GM21381 (cell line): ENCODE results near the gene CAPSL.
A peak's percentile ranks its signal among the peaks of the same experiment; 100 is the strongest.
"Not testable (repeated sequence)": the region's sequence is repeated elsewhere in the genome, so short reads cannot be mapped to it uniquely, and the experiment has no call there.

ENCODE experiments used
- ATAC-seq: cut with Tn5 transposase; IDR thresholded peaks from one replicate; pipeline ENCODE4 v1.9.1; 2021; ENCODE audit warnings: mild to moderate bottlenecking, moderate library complexity; ENCODE audit not compliant: unreplicated experiment

CAPSL gene

GRCh38 chr5:35938568-35939227 lies at the start of gene CAPSL:
TSS of gene CAPSL (minus strand) at chr5:35938622. CDS start at chr5:35921120, 17,502 bp downstream.
- no peak for ATAC-seq

GRCh38 chr5:35987776-35988175 lies 49.4 kb upstream of the CAPSL start:
- ATAC-seq, result no peak

- ATAC-seq, result no peak
Observed at GRCh38 chr5:35979715-35980114, 41.3 kb upstream of the CAPSL start.

DNA sequence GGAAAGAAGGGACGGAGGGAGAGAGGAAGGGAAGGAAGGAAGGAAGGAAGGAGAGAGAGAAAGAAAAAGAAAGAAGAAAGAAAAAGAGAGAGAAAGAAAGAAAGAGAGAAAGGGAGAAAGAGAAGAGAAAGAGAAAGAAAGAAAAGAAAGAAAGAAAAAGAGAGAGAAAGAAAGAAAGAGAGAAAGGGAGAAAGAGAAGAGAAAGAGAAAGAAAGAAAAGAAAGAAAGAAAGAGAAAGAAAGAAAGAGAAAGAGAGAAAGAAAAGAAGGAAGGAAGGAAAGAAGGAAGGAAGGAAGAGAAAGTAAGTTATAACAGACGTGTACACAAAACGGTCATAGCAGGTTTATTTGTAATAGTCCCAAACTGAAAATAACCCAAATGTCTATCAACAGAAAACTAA lies 38.4 kb upstream of the CAPSL start:
- ATAC-seq, result not testable (repeated sequence)

- ATAC-seq, result no peak
Observed at GRCh38 chr5:35974570-35974969, 36.1 kb upstream of the CAPSL start.

GRCh38 chr5:35971878-35972210 lies 33.4 kb upstream of the CAPSL start:
- no peak for ATAC-seq

DNA sequence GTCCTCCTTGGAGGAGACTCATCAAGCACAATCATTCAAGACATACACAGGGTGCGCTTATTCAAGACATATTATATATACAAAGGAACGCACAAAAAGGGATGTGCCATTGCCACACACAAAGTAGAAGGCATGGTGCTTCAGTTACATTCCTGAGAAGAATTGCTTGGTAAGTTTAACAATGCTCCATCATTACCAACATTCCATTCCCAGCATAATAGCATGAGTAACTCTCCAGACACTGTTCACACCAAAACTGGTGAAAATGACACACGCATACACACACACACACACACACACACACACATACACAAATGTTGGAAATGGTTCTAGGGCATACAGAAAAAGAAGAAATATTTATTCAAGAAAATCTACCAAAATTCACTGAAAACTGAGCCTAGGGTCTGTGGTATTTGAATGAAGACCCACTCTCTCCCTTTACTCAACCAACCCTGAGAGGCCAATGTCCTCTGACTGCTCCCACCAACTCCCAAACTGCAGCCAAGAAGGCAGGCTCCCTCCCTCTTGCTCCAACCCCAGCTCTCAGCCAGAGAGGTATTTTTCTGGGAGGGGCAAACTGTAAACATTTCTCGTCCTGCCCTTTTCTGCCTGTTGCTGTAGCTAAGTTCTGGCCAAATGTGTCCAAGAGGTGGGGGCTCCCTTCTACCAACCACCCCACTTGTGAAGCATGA lies 32.9 kb upstream of the CAPSL start:
- ATAC-seq, result no peak

DNA sequence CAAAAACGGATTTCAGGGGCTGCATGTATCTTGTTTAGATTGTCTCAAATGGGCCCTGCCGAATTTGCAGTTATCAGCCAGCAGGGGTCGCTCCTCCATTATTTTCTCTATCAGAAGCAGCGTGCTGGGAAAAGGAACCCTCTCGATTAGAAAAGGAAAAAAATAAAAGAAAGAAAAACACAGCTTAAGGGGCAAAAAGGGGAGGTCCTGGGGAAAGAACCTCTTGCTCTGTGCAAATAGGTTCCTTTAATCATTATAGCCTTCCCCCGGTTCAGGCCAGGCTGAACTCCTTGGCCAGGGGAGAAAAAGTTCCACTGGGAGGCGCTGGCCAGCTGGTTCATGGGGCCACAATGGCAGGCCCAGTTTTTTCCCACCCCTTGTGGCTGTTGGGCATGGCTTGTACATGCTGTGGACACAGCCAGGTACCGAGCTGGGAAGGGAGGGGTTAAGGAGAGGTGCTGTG lies 25.0 kb upstream of the CAPSL start:
- no peak for ATAC-seq

DNA sequence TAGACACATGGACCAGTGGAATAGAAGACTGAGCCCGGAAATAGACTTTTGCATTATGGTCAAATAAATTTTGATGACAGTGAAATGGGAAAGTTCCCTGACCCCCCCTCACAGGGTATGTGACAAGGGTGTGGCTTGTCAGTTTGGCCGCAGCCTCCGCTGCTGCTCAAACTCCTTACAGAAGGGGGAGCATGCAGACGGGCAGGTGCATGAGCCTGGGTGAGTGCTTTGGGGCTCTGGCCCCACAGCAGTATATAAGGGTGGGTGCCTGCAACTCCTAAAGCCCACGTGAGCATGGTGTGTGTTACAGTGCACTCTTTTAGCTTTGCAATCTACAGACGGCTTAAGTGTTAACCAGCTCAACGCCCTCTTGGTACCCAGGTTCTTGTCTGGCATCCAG lies 21.9 kb upstream of the CAPSL start:
- no peak for ATAC-seq

DNA sequence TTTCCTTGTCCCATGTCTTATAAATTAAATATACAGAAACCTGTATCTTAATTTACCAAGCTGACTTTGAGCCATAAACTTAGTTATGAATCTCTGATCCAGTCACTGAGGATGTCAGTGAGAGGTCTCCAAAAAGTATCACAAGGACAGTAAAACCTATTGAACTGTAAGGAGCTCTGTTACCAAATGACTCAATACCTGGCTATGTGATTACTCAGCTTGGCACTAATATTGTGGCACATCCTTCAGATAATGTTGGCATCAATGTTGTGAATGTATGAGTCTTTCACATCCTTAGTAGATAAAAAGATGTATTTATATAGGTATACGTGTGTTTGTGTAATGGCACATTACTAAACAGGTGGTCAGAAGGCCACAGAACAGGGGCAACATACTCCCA lies 18.0 kb upstream of the CAPSL start:
- no peak for ATAC-seq

DNA sequence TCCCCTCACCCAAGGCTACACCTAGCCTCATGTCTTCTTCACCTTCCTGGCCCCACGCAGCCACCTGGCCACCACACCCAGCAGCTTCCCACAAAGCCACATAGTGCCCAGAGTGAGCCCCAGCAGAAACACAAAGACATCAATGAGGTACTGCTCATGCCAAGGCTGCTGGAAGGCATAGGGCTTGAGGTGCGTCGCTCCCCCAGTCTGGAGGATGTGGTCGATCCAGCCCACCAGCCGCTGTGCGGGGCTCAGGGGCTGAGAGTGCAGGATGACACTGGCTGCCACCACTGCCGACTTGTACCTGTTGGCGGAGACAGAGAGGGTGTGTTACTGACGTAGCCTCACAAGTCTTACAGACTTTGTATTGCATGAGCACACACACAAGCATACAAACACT lies 15.8 kb upstream of the CAPSL start:
- ATAC-seq, result no peak

- ATAC-seq, result no peak
Observed at GRCh38 chr5:35947085-35947484, 8.7 kb upstream of the CAPSL start.

DNA sequence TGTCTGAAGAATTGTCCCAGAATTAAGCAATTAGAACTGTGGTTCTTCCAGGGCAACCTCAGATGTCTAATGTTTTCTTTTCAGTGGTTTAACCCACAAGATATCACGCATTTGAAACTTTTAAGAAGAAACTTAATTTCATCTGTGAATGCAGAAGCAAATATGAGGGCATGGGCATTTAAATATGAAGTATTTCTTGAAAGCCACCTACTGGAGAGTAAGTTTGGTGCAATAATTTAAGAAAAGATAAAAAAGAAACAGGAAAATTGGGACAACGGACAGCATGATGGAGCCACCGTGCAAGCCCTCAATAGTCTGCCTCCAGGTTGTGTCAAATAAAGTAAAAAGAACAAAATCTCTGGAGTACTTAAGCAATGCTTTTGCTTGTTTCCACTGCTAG lies 1.2 kb upstream of the CAPSL start:
- no peak for ATAC-seq

GRCh38 chr5:35926389-35927051 lies 11.9 kb downstream of the CAPSL start:
- ATAC-seq, result peak; percentile 61

DNA sequence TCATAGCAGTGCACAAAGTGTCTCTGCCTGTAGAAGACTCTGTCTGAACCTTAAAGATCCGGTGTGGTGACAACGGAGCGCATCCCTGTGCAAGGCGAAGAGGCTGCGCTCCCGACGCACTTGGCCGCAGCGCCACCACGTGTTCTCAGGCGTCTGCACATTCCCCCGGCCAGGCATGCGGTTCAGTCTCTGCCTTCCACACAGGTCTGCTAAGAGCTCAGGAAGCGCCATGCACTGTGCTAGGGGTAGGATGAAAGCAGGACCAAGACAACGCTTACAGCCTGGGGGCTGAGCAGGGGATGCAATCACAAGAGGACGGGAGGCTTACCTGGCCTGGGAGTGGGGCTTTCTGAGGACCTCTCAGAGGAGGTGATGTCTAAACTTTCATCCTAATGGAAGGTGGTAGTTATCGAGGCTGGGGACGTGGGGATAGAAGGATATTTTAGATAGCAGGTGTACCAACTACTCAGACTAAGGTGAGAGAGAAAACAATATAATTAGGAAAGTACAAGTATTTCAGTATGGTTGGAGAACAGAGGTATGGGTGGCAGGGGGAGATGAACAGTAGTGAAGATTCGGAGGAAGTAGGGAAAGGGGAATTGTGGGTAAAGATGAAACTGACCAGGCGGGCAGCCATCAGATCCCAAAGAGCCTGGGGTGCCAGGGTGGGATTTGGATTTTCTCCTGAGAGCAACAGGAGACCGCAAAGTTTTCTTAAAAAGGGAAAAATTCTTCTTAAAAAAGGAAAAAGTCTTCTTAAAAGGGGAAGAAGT lies 13.3 kb downstream of the CAPSL start:
- peak; percentile 71 for ATAC-seq

- ATAC-seq, result no peak
Observed at GRCh38 chr5:35924122-35924949, 14.1 kb downstream of the CAPSL start.

- ATAC-seq, result no peak
Observed at GRCh38 chr5:35922468-35922867, 16.0 kb downstream of the CAPSL start.

DNA sequence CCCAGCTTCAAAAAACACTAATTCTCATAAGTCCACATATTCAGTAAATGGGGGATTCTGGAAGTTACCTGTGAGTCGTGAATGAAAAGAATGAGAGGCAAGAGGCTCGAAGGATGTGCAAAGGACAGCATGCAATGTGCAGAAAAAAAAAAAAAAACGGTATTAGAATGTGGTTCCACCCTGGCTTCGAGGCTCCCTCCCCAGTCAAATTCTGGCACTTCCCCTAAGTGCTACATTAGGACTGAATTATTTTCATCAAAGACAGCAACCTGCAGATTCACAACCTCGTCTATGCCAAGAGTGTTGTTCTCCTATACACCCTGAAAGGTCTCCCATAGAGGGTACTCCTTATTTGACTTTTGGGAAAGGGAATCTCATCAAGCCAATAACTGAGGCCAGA lies 16.5 kb downstream of the CAPSL start:
- no peak for ATAC-seq

DNA sequence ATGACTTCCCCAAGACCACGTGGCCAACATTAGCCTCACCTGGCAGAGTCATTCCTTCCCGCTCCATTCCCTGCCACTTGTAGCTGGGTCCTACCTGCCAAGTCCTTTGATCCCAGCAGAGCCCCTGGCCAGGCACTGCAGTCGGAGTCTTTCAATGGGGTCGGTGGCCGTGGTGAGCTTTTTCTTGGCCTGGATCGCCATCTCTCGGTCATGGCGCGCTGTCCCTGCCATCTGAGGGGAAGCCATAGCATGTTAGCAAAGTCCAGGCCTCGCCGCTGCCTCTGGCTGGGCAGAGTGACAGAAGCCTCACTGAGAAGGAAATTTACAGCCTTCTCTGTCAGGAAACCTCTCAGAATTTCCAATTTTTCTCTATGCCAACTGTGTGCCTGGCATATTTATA lies 17.5 kb downstream of the CAPSL start:
- no peak for ATAC-seq

- no peak for ATAC-seq
Observed at GRCh38 chr5:35919191-35919590, 19.2 kb downstream of the CAPSL start.

GRCh38 chr5:35908814-35909213 lies 29.6 kb downstream of the CAPSL start:
- no peak for ATAC-seq
